Activated CD4-positive, alpha-beta T cell treated with anti-CD3 and anti-CD28 coated beads, Interleukin-2, amount 10 ng/mL, durations not matched to agents 24 days and 14 days (primary cell): Measurements from ENCODE around the gene OSBP2. TPM values are rescaled to one million over a fixed set of nuclear protein-coding genes. Genes with fewer than 3 reads are reported as not detected.

ENCODE experiments used
- DNase-seq: peaks from one replicate; pipeline ENCODE4 v3.0.0; 2022
- H3K27ac Mint-ChIP-seq: one replicate; pipeline ENCODE4 v1.8.0; 2022; ENCODE audit warnings: mild to moderate bottlenecking, mixed read lengths
- H3K27me3 Mint-ChIP-seq: one replicate; pipeline ENCODE4 v1.8.0; 2022; ENCODE audit warnings: mixed read lengths
- H3K36me3 Mint-ChIP-seq: one replicate; pipeline ENCODE4 v1.8.0; 2022; ENCODE audit warnings: low read depth, mild to moderate bottlenecking, mixed read lengths
- H3K4me1 Mint-ChIP-seq: one replicate; pipeline ENCODE4 v1.8.0; 2021; ENCODE audit warnings: mixed read lengths
- H3K4me3 Mint-ChIP-seq: one replicate; pipeline ENCODE4 v1.8.0; 2022; ENCODE audit warnings: mild to moderate bottlenecking, moderate library complexity, mixed read lengths
- H3K9me3 Mint-ChIP-seq: one replicate; pipeline ENCODE4 v1.8.0; 2021; ENCODE audit warnings: mixed read lengths
- intact Hi-C: fragments of 100-400 bp; cut with micrococcal nuclease; formaldehyde crosslinking; loops from one replicate; pipeline ENCODE4 v1.15.1; 2023
- total RNA-seq: library from RNA; stranded (reverse); gene quantifications from 2 replicates; pipeline ENCODE4 v1.2.3, GENCODE V29; 2022

Gene OSBP2
- total RNA-seq, 1 donor from 2014 or later, result 2.6 TPM

GRCh38 chr22:30919973-30920372, 225.3 kb downstream of the OSBP2 start:
- H3K36me3 Mint-ChIP-seq, result peaks cover 15% of the 10 kb centered on the region
- no peaks in the 10 kb centered on the region for H3K27me3 Mint-ChIP-seq
- intact Hi-C loops, result loop anchor here (1.0 to 5.0 kb wide), 3 partner anchors 47 to 286 kb away; partner anchors contain the start of genes MORC2 and TUG1
- no peak overlapping the region for H3K4me3 Mint-ChIP-seq
- no peak for DNase-seq
- H3K27ac Mint-ChIP-seq, result no peak overlapping the region
- H3K9me3 Mint-ChIP-seq, result peaks cover 3% of the 10 kb centered on the region
- H3K4me1 Mint-ChIP-seq, result peaks cover 10% of the 10 kb centered on the region

- Mint-ChIP-seq H3K4me3 (peak overlapping the region; percentile 68), H3K4me1 (peaks cover 10% of the 10 kb centered on the region), H3K27me3 (no peaks in the 10 kb centered on the region), H3K36me3 (peaks cover 19% of the 10 kb centered on the region), H3K9me3 (peaks cover 3% of the 10 kb centered on the region), H3K27ac (no peak overlapping the region)
- DNase-seq, result peak; percentile 95
- intact Hi-C loops, result loop anchor here (1.0 to 5.0 kb wide), 3 partner anchors 47 to 286 kb away; partner anchors contain the start of genes MORC2 and TUG1
Observed at GRCh38 chr22:30920407-30920806, 225.7 kb downstream of the OSBP2 start.

DNA sequence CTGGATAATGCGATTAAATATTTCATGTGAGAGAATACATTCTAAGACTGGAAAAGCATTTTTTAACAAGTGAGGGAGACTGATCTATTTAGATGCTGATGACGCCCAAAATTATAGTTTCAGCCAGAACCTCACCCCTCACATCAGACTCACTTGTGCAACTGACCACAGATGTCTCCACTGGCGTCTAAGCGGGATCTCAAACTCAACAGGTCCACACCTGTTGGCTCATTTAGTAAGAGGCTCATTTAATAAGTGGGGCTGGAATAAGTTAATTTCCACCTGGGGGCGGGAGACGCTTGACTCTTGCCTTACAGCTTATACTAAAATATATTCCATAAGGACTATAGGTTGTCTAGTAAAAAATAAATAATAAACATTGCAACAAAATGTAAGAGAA, 226.4 kb downstream of the OSBP2 start:
- intact Hi-C loops, result loop anchor here (5.0 kb wide), 1 partner anchor 46 kb away; the partner anchor contains the start of genes MORC2 and TUG1
- H3K36me3 Mint-ChIP-seq, result peaks cover 19% of the 10 kb centered on the region
- no peak for DNase-seq
- H3K4me3 Mint-ChIP-seq, result peak overlapping the region; percentile 82
- H3K27me3 Mint-ChIP-seq, result no peaks in the 10 kb centered on the region
- H3K4me1 Mint-ChIP-seq, result peaks cover 10% of the 10 kb centered on the region
- H3K27ac Mint-ChIP-seq, result peak overlapping the region; percentile 84
- peaks cover 3% of the 10 kb centered on the region for H3K9me3 Mint-ChIP-seq

GRCh38 chr22:30922151-30922611, 227.5 kb downstream of the OSBP2 start:
- H3K9me3 Mint-ChIP-seq, result peaks cover 3% of the 10 kb centered on the region
- H3K27me3 Mint-ChIP-seq, result no peaks in the 10 kb centered on the region
- H3K4me3 Mint-ChIP-seq, result peak overlapping the region; percentile 82
- H3K27ac Mint-ChIP-seq, result peak overlapping the region; percentile 84
- DNase-seq, result peak; percentile 95
- H3K36me3 Mint-ChIP-seq, result peaks cover 26% of the 10 kb centered on the region
- H3K4me1 Mint-ChIP-seq, result peaks cover 10% of the 10 kb centered on the region
- intact Hi-C loops, result loop anchor here (5.0 kb wide), 1 partner anchor 45 kb away; the partner anchor contains the start of genes MORC2 and TUG1

DNA sequence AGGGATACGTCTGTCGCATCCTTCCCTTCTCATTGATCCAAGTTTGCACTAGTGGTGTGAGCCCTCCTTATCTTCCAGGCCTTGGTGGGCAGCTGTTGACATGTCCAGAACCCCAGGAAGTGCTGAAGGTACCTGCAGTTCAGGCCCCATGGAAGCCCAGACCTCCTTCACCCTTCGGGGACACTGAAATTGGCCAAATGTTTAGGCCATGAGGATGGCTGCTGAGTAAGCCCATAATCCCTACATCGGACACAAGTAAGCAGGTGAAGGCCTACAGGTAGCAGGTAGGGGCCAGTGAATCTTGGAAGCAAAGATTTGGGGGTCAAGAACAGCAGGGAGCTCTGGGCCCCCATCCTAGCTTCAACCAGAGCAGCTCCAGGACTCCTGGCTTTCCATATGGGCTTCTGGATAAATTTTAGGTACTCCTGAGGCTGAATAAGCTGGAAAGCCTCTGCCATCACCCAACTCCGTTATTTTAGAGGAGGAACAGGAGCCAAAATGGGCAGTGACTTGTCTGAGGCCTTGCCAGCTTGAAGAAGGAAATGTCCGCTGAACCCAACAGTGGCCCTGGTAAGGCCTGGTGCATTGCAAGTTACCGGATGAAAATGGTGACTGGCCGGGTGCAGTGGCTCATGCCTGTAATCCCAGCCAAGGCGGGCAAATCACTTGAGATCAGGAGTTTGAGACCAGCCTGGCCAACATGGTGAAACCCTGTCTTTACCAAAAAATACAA, 228.7 kb downstream of the OSBP2 start:
- DNase-seq, result peak; percentile 56
- Mint-ChIP-seq H3K4me1 (peaks cover 10% of the 10 kb centered on the region), H3K27me3 (no peaks in the 10 kb centered on the region), H3K36me3 (peaks cover 33% of the 10 kb centered on the region), H3K9me3 (peaks cover 3% of the 10 kb centered on the region), H3K4me3 (no peak overlapping the region), H3K27ac (no peak overlapping the region)
- intact Hi-C loops, result loop anchor here (5.0 kb wide), 1 partner anchor 44 kb away; the partner anchor contains the start of genes MORC2 and TUG1

- no peak for DNase-seq
- Mint-ChIP-seq H3K36me3 (peaks cover 42% of the 10 kb centered on the region), H3K27ac (no peak overlapping the region), H3K4me1 (peaks cover 8% of the 10 kb centered on the region), H3K4me3 (no peak overlapping the region), H3K9me3 (peaks cover 3% of the 10 kb centered on the region), H3K27me3 (no peaks in the 10 kb centered on the region)
- intact Hi-C loops, result no loop called here
Observed at GRCh38 chr22:30925667-30926066, 231.0 kb downstream of the OSBP2 start.

GRCh38 chr22:30926706-30927105, 232.0 kb downstream of the OSBP2 start:
- intact Hi-C loops, result no loop called here
- H3K9me3 Mint-ChIP-seq, result peaks cover 3% of the 10 kb centered on the region
- peaks cover 50% of the 10 kb centered on the region for H3K36me3 Mint-ChIP-seq
- H3K27me3 Mint-ChIP-seq, result no peaks in the 10 kb centered on the region
- H3K27ac Mint-ChIP-seq, result no peak overlapping the region
- no peak overlapping the region for H3K4me3 Mint-ChIP-seq
- H3K4me1 Mint-ChIP-seq, result peaks cover 3% of the 10 kb centered on the region
- no peak for DNase-seq

DNA sequence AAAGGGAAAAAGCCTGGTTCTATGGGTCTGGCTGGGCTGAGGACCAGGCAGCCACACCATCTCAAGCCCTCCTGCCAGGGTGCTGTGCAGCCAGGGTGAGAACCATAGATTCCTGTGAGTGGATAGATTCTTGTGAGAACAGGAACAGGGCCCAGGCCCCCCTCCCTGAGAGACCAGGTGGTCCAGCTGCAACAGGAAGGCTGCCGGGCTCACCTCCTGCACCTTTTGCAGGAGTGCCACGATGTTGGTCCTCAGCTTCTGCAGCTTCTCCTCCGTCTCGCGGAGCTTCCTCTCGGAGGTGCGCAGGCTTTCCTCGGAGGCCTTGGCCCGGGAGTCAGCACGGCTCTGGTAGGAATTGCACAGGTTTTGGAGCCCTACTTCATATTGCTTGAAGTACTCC, 233.1 kb downstream of the OSBP2 start:
- H3K9me3 Mint-ChIP-seq, result no peaks in the 10 kb centered on the region
- H3K4me1 Mint-ChIP-seq, result no peaks in the 10 kb centered on the region
- H3K27me3 Mint-ChIP-seq, result no peaks in the 10 kb centered on the region
- DNase-seq, result no peak
- no peak overlapping the region for H3K4me3 Mint-ChIP-seq
- H3K27ac Mint-ChIP-seq, result no peak overlapping the region
- H3K36me3 Mint-ChIP-seq, result peaks cover 55% of the 10 kb centered on the region
- intact Hi-C loops, result no loop called here

GRCh38 chr22:30928401-30928800, 233.7 kb downstream of the OSBP2 start:
- DNase-seq, result no peak
- H3K27ac Mint-ChIP-seq, result no peak overlapping the region
- intact Hi-C loops, result no loop called here
- peaks cover 59% of the 10 kb centered on the region for H3K36me3 Mint-ChIP-seq
- H3K4me3 Mint-ChIP-seq, result no peak overlapping the region
- H3K4me1 Mint-ChIP-seq, result no peaks in the 10 kb centered on the region
- no peaks in the 10 kb centered on the region for H3K9me3 Mint-ChIP-seq
- H3K27me3 Mint-ChIP-seq, result no peaks in the 10 kb centered on the region

GRCh38 chr22:30930228-30930627, 235.6 kb downstream of the OSBP2 start:
- no peak overlapping the region for H3K27ac Mint-ChIP-seq
- no peak overlapping the region for H3K4me3 Mint-ChIP-seq
- H3K27me3 Mint-ChIP-seq, result no peaks in the 10 kb centered on the region
- intact Hi-C loops, result no loop called here
- no peak for DNase-seq
- no peaks in the 10 kb centered on the region for H3K4me1 Mint-ChIP-seq
- H3K9me3 Mint-ChIP-seq, result no peaks in the 10 kb centered on the region
- peaks cover 63% of the 10 kb centered on the region for H3K36me3 Mint-ChIP-seq

GRCh38 chr22:30931541-30932300, 237.0 kb downstream of the OSBP2 start:
- Mint-ChIP-seq H3K9me3 (no peaks in the 10 kb centered on the region), H3K36me3 (peaks cover 66% of the 10 kb centered on the region)

DNA sequence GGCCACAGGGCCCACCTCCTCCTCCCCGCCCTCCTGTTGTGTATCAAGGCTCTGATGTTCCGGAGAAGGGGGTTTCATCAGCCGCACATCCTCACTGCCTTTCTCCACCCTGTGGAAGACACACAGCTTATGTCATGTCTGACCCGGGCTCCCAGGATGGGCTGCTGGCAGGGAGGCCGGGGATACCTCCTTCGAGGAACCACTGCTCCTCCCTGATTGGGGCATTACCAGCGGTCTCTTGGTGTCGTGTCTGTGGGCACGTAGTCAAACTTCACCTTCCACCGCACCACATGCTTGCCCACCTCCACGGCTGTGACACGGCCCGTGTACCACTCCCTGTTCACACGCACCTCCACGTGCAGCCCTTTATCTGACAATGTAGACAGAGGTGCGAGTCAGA, 238.0 kb downstream of the OSBP2 start:
- Mint-ChIP-seq H3K27ac (no peak overlapping the region), H3K27me3 (no peaks in the 10 kb centered on the region), H3K36me3 (peaks cover 64% of the 10 kb centered on the region), H3K9me3 (no peaks in the 10 kb centered on the region), H3K4me3 (no peak overlapping the region), H3K4me1 (no peaks in the 10 kb centered on the region)
- intact Hi-C loops, result no loop called here
- DNase-seq, result no peak

More at GRCh38 chr22:30931541-30932300, 237.0 kb downstream of the OSBP2 start:
- Mint-ChIP-seq H3K27ac (no peak overlapping the region), H3K27me3 (no peaks in the 10 kb centered on the region), H3K4me1 (no peaks in the 10 kb centered on the region), H3K4me3 (no peak overlapping the region)
- DNase-seq, result no peak
- intact Hi-C loops, result no loop called here

DNA sequence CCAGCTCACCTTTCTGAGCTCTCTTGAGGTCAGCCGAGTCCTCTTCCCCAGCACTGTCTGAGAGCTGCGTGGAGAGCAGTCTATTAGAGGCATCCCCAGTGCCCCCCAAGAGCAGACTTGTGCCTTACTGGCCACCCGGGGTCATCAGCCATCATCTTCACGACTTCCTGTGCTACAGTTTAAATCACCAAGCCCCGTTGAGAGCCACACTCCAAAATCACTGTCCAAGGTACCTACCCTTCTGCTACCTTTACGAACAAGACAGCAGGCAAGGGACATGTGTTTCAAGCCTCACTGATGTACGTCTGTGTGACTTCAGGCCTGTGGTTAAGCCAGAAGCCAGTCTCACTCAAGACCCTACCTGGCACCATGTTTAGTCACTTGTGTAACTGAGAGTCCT, 238.8 kb downstream of the OSBP2 start:
- no peak overlapping the region for H3K4me3 Mint-ChIP-seq
- no peaks in the 10 kb centered on the region for H3K9me3 Mint-ChIP-seq
- no peaks in the 10 kb centered on the region for H3K4me1 Mint-ChIP-seq
- no peak overlapping the region for H3K27ac Mint-ChIP-seq
- no peak for DNase-seq
- H3K36me3 Mint-ChIP-seq, result peaks cover 66% of the 10 kb centered on the region
- no peaks in the 10 kb centered on the region for H3K27me3 Mint-ChIP-seq
- intact Hi-C loops, result no loop called here

- Mint-ChIP-seq H3K36me3 (peaks cover 67% of the 10 kb centered on the region), H3K9me3 (no peaks in the 10 kb centered on the region), H3K27me3 (no peaks in the 10 kb centered on the region), H3K4me1 (no peaks in the 10 kb centered on the region), H3K4me3 (no peak overlapping the region), H3K27ac (no peak overlapping the region)
- DNase-seq, result no peak
- intact Hi-C loops, result no loop called here
Observed at GRCh38 chr22:30934053-30934452, 239.4 kb downstream of the OSBP2 start.
